Activated naive CD4-positive, alpha-beta T cell treated with anti-CD3 and anti-CD28 coated beads, Interleukin-2, amount 50 U/mL, for 24 hours (primary cell): ENCODE data around the gene AKAP13.
A peak's percentile ranks its signal among the peaks of the same experiment; 100 is the strongest.
"Not testable (repeated sequence)": the region's sequence is repeated elsewhere in the genome, so short reads cannot be mapped to it uniquely, and the experiment has no call there.

Experiments
- H3K27ac Mint-ChIP-seq: one replicate; pipeline ENCODE4 v1.8.0; 2021; ENCODE audit warnings: mild to moderate bottlenecking, mixed read lengths
- H3K27me3 Mint-ChIP-seq: one replicate; pipeline ENCODE4 v1.8.0; 2021; ENCODE audit warnings: mixed read lengths
- H3K36me3 Mint-ChIP-seq: one replicate; pipeline ENCODE4 v1.8.0; 2021; ENCODE audit warnings: mixed read lengths
- H3K4me1 Mint-ChIP-seq: one replicate; pipeline ENCODE4 v1.8.0; 2021; ENCODE audit warnings: mixed read lengths
- H3K4me3 Mint-ChIP-seq: one replicate; pipeline ENCODE4 v1.8.0; 2021; ENCODE audit warnings: mild to moderate bottlenecking, mixed read lengths
- H3K9me3 Mint-ChIP-seq: one replicate; pipeline ENCODE4 v1.8.0; 2021; ENCODE audit warnings: mixed read lengths

The AKAP13 gene

DNA sequence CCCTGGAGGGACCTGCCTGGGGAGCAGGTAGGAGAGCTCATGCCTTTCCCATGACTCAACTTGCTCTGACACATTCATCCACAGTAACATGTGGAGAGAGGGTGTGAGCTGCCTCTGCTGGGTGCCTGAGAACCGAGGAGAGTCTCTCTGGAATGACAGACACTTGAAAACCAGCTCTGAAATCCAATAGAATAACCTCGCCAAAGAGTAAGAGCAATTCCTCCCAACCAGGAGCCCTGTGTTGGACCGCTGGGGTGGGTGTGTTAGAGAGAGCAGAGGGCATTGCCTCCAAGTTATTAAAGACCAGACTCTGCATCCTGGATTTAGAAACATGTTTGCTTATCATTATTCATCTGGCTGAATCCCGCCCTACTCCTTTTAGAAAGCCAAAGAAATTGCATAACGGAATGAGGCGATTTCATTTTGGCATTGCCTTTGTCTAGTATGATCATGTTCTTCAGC lies 35.7 kb upstream of the AKAP13 start:
- H3K9me3 Mint-ChIP-seq, H3K36me3 Mint-ChIP-seq, H3K4me3 Mint-ChIP-seq: not testable (repeated sequence)

DNA sequence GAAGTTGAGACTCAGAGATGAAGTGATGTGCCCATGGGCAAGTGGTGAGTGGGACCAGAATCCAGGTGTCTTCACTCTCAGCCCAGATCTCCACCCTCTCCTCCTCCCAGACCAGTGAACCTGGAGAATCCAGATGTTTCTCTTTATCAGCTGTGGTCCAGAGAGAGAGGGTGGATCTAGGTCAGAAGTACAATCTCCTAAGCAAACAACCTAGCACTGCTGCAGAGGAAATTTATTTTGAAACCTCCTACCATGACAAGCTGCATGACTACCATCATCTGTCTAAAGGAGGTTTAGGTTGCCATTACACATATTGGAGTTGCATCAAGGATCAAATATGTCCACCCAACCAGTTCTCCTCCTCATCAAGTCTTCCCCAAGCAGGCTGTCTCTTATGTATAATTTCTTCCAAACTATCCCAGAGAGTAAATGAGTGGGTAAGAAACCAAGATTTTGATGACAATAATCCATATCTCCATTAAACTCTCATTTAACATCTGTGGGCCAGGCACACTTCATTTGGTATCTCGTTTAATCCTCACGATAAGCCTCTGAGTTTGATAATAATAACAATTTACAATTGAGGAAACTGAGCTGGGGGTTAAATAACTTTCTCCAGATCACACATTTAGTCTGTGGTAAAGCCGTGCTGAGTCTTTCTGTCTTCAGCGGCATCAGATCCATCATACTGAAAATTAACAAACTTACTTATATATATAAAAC lies 35.0 kb upstream of the AKAP13 start:
- not testable (repeated sequence) for H3K36me3 Mint-ChIP-seq, H3K27ac Mint-ChIP-seq, H3K27me3 Mint-ChIP-seq, H3K9me3 Mint-ChIP-seq, H3K4me3 Mint-ChIP-seq
- H3K4me1 Mint-ChIP-seq: peaks cover 14% of the 10 kb centered on the region

More for the DNA sequence above, 35.7 kb upstream of the AKAP13 start:
- peaks cover 14% of the 10 kb centered on the region for H3K4me1 Mint-ChIP-seq
- not testable (repeated sequence) for H3K27ac Mint-ChIP-seq, H3K27me3 Mint-ChIP-seq

DNA sequence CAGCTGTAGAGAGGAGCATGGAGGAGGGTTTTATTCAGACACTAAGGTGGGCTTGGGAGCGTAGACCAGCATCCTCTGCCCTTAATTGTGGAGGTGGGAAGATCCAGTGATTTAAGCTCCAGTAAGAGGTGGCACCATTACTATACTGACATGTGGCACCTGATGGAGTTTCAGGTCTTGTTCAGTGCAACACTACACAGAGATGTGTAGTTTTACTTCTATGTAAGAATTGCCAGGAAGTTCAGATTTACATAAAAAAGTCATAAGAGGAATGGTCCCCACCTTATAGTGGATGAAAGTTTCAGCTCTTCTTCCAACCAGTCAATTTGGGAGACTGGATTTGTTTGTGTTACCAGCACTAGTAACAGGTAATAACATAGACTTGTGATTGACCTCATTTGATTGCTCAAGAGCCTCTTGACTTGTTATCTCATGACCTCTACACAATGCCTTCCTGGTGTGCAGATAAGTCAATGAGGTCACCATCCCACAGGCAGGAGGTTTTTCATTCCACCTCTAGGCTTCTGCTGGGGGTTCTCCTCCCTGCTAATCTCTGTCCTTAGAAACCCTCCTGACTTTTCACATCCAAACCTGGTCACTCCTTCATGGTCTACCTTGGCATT lies 33.8 kb upstream of the AKAP13 start:
- not testable (repeated sequence) for H3K36me3 Mint-ChIP-seq, H3K27ac Mint-ChIP-seq, H3K4me3 Mint-ChIP-seq, H3K9me3 Mint-ChIP-seq, H3K27me3 Mint-ChIP-seq
- H3K4me1 Mint-ChIP-seq: peaks cover 14% of the 10 kb centered on the region

DNA sequence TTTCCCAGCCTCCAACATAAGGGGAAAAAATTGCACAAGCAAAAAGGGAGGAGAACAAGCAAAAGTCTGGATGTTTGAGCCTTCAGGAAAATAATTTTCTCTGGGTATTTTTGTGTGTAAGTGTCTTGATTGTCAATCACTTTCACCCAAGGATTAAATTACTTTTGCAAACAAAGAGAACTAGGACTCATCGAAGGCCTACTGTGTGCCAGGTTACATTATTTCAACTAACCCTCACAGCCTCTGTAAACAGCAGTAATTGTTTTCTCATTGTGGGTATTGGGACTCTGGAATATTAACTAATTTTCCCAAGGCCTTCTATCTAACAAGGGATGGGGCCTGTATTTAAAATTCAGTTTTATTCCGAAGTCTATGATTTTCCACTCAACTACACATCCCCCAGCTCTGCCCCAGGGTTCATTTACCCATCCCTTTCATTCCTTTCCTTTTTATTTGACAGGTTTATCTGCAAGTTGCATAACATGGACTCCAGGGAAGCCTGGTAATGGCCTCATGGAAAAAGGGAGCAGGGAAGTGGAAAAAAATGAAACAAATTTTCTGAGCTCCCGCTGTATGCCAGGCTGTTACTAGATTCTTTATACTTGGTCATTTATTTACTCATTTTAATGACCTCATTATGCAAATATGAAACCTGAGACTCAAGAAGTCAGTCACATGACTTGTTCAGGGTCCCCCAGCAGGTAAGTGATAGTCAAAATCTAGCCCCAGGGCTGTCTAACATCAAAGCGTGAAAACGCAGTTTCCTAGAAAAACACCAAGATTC lies 32.9 kb upstream of the AKAP13 start:
- H3K27me3 Mint-ChIP-seq, H3K4me3 Mint-ChIP-seq, H3K27ac Mint-ChIP-seq, H3K9me3 Mint-ChIP-seq, H3K36me3 Mint-ChIP-seq: not testable (repeated sequence)
- H3K4me1 Mint-ChIP-seq: peaks cover 14% of the 10 kb centered on the region

DNA sequence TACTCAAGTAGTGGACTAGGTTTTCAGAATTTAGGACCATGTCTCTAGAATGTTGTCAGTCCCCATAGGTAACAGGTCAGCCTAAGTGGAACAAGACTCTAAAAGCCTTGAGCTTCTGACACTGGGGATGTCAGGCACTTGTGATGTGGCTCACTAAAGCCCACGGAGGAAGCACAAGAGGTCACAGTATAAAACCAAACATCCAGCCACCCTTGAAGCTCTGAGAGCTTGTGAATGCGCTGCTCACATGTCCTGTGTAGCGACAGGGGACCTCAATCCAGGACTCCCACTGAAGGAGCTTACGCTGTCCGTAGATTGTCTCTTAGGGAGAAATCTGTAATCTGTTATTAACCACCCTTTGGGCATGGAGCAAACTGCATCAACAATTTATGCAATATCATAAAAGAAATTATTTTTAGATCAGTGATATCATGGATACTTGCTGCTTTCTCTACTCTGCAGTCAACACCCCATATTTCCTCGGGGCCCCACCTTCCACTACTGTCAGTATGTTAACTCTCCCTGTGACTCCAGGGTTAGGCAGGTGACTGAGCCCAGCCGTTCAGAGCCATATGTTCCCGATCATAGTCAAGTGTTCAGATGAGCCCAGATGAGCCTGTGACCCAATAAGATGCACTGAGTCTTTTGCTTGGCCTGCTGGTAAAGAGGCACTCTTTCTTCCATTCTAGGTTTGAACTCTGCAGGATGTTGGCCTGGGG lies 32.2 kb upstream of the AKAP13 start:
- not testable (repeated sequence) for H3K27me3 Mint-ChIP-seq, H3K27ac Mint-ChIP-seq, H3K36me3 Mint-ChIP-seq, H3K9me3 Mint-ChIP-seq, H3K4me3 Mint-ChIP-seq
- H3K4me1 Mint-ChIP-seq: peaks cover 14% of the 10 kb centered on the region

DNA sequence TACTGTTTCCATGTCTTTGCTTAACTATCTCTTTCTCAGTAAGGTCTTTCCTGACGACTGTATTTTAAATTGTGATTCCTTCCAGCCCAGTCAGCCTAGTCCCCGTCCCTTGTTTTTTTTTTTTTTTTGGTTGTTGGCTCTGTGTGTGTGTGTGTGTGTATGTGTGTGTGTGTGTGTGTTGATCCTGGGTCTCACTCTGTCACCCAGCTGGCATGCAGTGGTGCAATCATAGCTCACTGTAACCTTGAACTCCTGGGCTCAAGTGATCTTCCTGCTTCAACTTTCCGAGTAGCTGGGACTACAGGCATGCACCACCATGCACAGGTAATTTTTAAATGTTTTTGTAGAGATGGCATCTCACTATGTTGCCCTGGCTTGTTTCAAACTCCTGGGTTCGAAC lies 31.3 kb upstream of the AKAP13 start:
- not testable (repeated sequence) for H3K9me3 Mint-ChIP-seq, H3K4me3 Mint-ChIP-seq, H3K27me3 Mint-ChIP-seq, H3K27ac Mint-ChIP-seq, H3K36me3 Mint-ChIP-seq
- peaks cover 14% of the 10 kb centered on the region for H3K4me1 Mint-ChIP-seq

DNA sequence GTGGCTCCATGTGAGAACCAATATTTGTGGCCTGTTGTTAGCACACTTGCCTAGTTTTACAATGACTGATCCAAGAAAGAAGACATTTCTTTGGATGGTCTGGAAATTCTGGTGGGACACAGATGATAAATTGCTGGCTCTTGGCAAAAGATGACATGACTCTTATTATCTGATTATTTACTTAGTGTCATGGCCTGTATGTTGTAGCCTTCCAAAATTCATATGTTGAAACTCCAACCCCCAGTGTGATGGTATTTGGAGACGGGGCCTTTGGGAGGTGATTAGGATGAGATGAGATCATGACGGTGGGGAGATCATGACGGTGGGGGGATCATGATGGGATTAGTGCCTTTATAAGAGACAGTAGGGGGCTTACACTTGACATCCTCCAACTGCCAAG lies 30.0 kb upstream of the AKAP13 start:
- H3K4me3 Mint-ChIP-seq: no peak overlapping the region

DNA sequence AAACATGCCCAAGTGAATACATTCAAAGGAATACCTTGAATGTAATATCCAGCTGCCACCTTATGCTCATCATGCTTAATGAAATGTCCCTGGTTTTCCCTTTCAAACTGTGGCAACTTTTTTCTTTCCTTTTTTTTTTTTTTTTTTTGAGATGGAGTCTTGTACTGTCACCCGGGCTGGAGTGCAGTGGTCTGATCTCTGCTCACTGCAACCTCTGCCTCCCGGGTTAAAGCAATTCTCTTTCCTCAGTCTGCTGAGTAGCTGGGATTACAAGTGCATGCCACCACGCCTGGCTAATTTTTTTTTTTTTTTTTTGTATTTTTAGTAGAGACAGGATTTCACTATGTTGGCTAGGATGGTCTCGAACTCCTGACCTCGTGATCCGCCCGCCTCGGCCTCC lies 28.9 kb upstream of the AKAP13 start:
- not testable (repeated sequence) for H3K4me1 Mint-ChIP-seq, H3K4me3 Mint-ChIP-seq

More for the DNA sequence above, 30.0 kb upstream of the AKAP13 start:
- H3K27me3 Mint-ChIP-seq: no peaks in the 10 kb centered on the region
- no peaks in the 10 kb centered on the region for H3K36me3 Mint-ChIP-seq
- H3K4me1 Mint-ChIP-seq: peaks cover 14% of the 10 kb centered on the region
- H3K27ac Mint-ChIP-seq: no peak overlapping the region
- H3K9me3 Mint-ChIP-seq: no peaks in the 10 kb centered on the region

DNA sequence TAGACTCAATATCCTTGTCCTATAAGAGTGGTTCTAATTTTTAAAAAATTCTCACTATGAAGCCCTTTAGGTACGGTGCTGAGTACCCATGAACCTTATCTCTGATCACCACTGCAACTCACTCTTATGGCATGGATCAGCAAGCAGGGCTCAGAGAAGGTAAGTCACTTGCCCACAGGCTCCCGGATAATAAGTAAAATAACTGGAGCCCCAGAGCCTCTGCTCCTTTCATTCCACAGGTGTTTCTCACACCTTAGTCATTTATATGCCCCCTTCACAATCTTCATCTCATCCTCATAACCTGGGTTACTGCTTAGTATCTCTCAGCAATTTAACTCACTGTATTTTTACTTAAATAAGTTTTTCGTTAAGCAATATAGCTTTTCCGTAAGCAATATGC lies 28.4 kb upstream of the AKAP13 start:
- Mint-ChIP-seq H3K4me1 (peaks cover 10% of the 10 kb centered on the region), H3K36me3 (no peaks in the 10 kb centered on the region), H3K27ac (no peak overlapping the region), H3K9me3 (no peaks in the 10 kb centered on the region), H3K27me3 (no peaks in the 10 kb centered on the region), H3K4me3 (no peak overlapping the region)

More for the DNA sequence above, 28.9 kb upstream of the AKAP13 start:
- not testable (repeated sequence) for H3K27ac Mint-ChIP-seq, H3K36me3 Mint-ChIP-seq, H3K9me3 Mint-ChIP-seq, H3K27me3 Mint-ChIP-seq

DNA sequence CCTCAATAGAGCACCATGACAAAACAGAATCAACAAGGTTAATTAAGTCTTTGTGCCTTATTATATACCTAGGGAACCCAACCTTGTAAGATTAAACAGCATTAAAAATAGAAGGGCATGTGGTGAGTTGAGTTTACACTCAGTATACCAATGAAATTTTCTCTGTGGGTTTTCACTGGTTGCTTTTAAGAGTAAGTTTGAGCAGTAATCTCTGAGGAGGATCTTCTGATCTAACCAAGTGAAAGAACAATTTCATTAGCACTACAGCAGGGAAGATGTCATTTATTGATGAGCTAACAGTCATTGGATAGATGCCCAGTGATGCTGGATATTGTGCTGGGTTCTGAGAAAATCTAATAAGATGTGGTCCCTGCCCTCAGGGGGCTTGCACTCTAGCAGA lies 26.9 kb upstream of the AKAP13 start:
- Mint-ChIP-seq H3K27me3 (no peaks in the 10 kb centered on the region), H3K4me1 (peaks cover 9% of the 10 kb centered on the region), H3K27ac (peak overlapping the region; percentile 30), H3K9me3 (no peaks in the 10 kb centered on the region), H3K36me3 (no peaks in the 10 kb centered on the region), H3K4me3 (no peak overlapping the region)

DNA sequence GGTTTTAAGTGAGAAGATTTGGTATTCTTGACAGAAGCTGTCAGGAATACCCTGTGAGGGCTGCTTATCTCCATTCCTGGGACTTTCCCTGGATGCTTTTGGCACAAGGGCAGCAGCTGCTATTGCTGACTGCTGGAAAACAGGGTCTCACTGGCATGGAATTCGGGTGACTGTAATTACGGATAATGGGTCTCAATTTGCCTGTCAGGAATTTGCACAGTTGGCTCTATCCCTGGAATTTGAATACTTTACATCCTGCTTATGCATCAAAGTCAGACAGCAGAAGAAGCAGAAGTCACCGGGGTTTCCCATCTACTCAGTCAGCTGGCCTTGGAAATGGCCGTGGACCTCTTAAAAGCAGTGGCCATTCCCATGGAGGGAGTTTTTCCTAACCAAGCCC lies 25.9 kb upstream of the AKAP13 start:
- Mint-ChIP-seq H3K27me3 (no peaks in the 10 kb centered on the region), H3K36me3 (no peaks in the 10 kb centered on the region), H3K4me1 (peaks cover 7% of the 10 kb centered on the region), H3K4me3 (no peak overlapping the region), H3K27ac (no peak overlapping the region), H3K9me3 (no peaks in the 10 kb centered on the region)

DNA sequence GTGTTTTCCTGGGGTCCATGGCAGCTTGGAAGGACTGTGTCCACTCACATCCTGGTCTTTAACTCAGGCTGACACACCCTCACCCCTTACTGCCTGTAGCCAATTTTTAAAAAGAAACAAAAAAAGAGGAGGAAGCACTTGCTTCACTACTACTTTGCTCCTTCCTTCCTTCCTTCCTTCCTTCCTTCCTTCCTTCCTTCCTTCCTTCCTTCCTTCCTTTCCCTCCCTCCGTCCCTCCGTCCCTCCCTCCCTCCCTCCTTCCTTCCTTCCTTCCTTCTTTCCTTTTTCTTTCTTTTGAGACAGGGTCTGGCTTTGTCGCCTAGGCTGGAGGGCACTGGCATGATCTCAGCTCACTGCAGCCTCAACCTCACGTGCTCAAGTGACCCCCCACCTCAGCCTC lies 25.5 kb upstream of the AKAP13 start:
- H3K9me3 Mint-ChIP-seq: no peaks in the 10 kb centered on the region
- H3K27me3 Mint-ChIP-seq: no peaks in the 10 kb centered on the region
- no peak overlapping the region for H3K27ac Mint-ChIP-seq
- no peaks in the 10 kb centered on the region for H3K36me3 Mint-ChIP-seq
- H3K4me1 Mint-ChIP-seq: peaks cover 7% of the 10 kb centered on the region
- no peak overlapping the region for H3K4me3 Mint-ChIP-seq

DNA sequence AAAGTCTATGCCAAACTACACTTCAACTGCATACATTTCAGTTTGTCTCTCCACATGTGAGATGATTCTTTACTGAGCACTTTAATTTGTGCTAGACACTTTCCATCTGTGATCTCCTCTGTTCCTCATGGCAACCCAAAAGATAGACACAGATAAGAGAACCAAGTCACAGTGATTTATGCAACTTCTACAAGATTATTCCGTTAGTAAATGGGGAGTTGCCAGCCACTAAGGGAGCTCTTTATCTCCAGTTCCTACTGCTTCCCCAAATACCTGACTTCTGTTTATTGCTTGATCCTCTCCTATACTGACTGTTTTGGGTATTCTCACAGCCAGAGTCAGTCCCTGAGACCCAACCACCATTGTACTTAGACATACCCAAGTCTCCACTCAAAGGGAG lies 24.1 kb upstream of the AKAP13 start:
- H3K4me1 Mint-ChIP-seq: peaks cover 7% of the 10 kb centered on the region

DNA sequence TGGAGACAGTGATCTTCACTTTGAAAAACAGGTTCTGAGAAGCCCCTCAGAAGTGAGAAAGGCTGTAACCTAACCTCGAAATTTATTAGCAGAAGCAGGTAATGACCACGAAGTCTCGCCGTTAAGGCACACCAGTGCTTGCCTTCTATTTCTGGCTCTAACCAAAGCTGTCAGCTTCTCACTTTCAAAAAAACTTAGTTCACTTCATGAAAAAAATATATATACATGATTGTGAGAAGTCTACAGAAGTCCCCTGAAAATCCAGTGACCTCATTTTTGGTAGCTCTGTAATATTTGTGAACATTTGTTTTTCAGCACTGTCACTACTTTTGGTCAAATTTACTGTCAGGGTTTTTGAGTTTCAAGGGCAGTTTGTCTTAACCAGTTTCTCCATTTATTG lies 19.1 kb upstream of the AKAP13 start:
- Mint-ChIP-seq H3K9me3 (no peaks in the 10 kb centered on the region), H3K36me3 (no peaks in the 10 kb centered on the region), H3K4me1 (peaks cover 7% of the 10 kb centered on the region), H3K27me3 (no peaks in the 10 kb centered on the region), H3K4me3 (no peak overlapping the region), H3K27ac (no peak overlapping the region)

More for the DNA sequence above, 24.1 kb upstream of the AKAP13 start:
- Mint-ChIP-seq H3K27me3 (no peaks in the 10 kb centered on the region), H3K9me3 (no peaks in the 10 kb centered on the region), H3K36me3 (no peaks in the 10 kb centered on the region), H3K27ac (no peak overlapping the region), H3K4me3 (no peak overlapping the region)

DNA sequence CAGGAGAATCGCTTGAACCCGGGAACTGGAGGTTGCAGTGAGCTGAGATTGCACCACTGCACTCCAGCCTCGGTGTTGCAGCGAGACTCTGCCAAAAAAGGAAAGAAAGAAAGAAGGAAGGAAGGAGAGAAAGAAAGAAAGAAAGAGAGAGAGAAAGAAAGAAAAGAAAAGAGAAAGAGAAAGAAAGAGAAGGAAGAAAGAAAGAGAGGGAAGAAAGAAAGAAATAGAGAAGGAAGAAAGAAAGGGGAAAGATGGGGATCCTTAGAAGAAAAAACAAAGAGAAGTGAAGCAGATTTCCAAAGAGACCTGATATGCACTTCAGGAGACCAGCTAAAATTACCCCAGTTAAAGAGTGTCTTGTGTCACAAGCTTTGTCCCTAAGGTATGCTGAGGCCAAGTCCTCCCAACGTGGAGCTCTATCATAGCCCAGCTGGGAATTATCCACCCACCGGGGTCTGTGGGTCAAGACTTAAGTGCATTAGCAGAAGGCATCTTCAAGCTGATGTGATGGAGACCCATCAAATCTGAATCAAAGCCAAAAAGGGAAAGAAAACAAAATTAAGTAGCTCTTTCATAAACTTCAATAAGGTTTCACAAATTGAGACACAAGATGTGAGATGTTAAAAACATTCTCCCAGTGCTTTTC lies 17.8 kb upstream of the AKAP13 start:
- no peaks in the 10 kb centered on the region for H3K27me3 Mint-ChIP-seq
- no peak overlapping the region for H3K27ac Mint-ChIP-seq
- H3K4me3 Mint-ChIP-seq: no peak overlapping the region
- no peaks in the 10 kb centered on the region for H3K9me3 Mint-ChIP-seq
- peaks cover 9% of the 10 kb centered on the region for H3K4me1 Mint-ChIP-seq
- H3K36me3 Mint-ChIP-seq: no peaks in the 10 kb centered on the region
